GM12878 (cell line): ENCODE data around the gene GABRR1. TPM values are rescaled to one million over a fixed set of nuclear protein-coding genes. Genes with fewer than 3 reads are reported as not detected.

Experiments used
- ATAC-seq: fragments of 200-7000 bp; cut with Tn5 transposase; 3 replicates; pipeline ENCODE4 v1.9.1; 2020; ENCODE audit warnings: mild to moderate bottlenecking, moderate library complexity
- BruUV-seq: library from RNA; stranded (reverse); fragments of 400-500 nt; replicated peaks from 2 replicates; lab custom pipeline; 2021; lab: Mats Ljungman, UMichigan
- CTCF ChIA-PET: fragments of 300-600 bp; sonication (Branson Sonifier 250); formaldehyde crosslinking; extraction: SDS; loops from one replicate; lab custom pipeline; 2021; ENCODE audit warnings: inconsistent platforms; lab: Yijun Ruan, JAX
- POLR2A ChIA-PET: fragments of 350-600 bp; formaldehyde crosslinking; extraction: SDS; loops from one replicate; lab custom pipeline; 2021; ENCODE audit warnings: inconsistent platforms; lab: Charles Lee
- RAD21 ChIA-PET: fragments of 300-600 bp; sonication (Branson Sonifier 250); formaldehyde crosslinking; loops from one replicate; lab custom pipeline; 2023; ENCODE audit warnings: antibody characterized with exemption; ENCODE audit not compliant: unreplicated experiment; lab: Charles Lee
- SMC1A ChIA-PET: fragments of 300-600 bp; sonication (Branson Sonifier 250); formaldehyde crosslinking; loops from one replicate; lab custom pipeline; 2023; ENCODE audit not compliant: unreplicated experiment, uncharacterized antibody; lab: Charles Lee
- DNase-seq: peaks from one replicate; pipeline ENCODE4 v3.0.0-alpha.2; 2011; ENCODE audit warnings: low read depth, low spot score
- FAIRE-seq: peaks from 3 replicates; lab custom pipeline; 2011; peaks lifted over from hg19 to GRCh38; lab: Jason Lieb, UNC
- H2AFZ ChIP-seq: 2 replicates; pipeline ENCODE4 v1.6.0; 2011; ENCODE audit warnings: low read depth, low read length, control low read depth; ENCODE audit not compliant: control insufficient read depth
- H3K27ac ChIP-seq: 2 replicates; pipeline ENCODE4 v1.5.1; 2011; ENCODE audit warnings: control low read depth; ENCODE audit not compliant: control insufficient read depth, insufficient read depth
- H3K27me3 ChIP-seq, 2 experiments: replicated peaks in 1 of 2; 2 replicates each; pipeline versions ENCODE4 v1.6.0 to v1.6.1; 2011; ENCODE audit warnings: low read length in 1 of 2; ENCODE audit not compliant: control insufficient read depth in 2 of 2, insufficient read depth in 2 of 2
- H3K36me3 ChIP-seq, 2 experiments: 2 replicates each; pipeline ENCODE4 v1.5.1; 2011; ENCODE audit warnings: low read length in 1 of 2; ENCODE audit not compliant: control insufficient read depth in 2 of 2, insufficient read depth in 2 of 2
- H3K4me1 ChIP-seq: 2 replicates; pipeline ENCODE4 v1.6.1; 2011; ENCODE audit warnings: mild to moderate bottlenecking, low read length, moderate library complexity, mixed read lengths; ENCODE audit not compliant: control insufficient read depth, insufficient read depth
- H3K4me2 ChIP-seq: 2 replicates; pipeline ENCODE4 v1.6.0; 2011; ENCODE audit warnings: control low read depth; ENCODE audit not compliant: control insufficient read depth, insufficient read depth
- H3K4me3 ChIP-seq: fragments of 200-600 bp; sonication (generic); 2 replicates; pipeline ENCODE4 v1.5.1; 2016
- H3K79me2 ChIP-seq: 2 replicates; pipeline ENCODE4 v1.6.0; 2011; ENCODE audit warnings: low read length; ENCODE audit not compliant: control insufficient read depth, insufficient read depth
- H3K9ac ChIP-seq: 2 replicates; pipeline ENCODE4 v1.8.0; 2011; ENCODE audit warnings: low read length, control low read depth, mixed read lengths; ENCODE audit not compliant: control insufficient read depth, insufficient read depth
- H3K9me3 ChIP-seq: replicated peaks from 3 replicates; pipeline ENCODE4 v1.5.1; 2011; ENCODE audit warnings: mild to moderate bottlenecking, low read length; ENCODE audit not compliant: control insufficient read depth, insufficient read depth
- H4K20me1 ChIP-seq: 2 replicates; pipeline ENCODE4 v1.6.0; 2011; ENCODE audit not compliant: control insufficient read depth, insufficient read depth
- BMI1 ChIP-seq: fragments of 450-650 bp; IDR thresholded peaks from 2 replicates; pipeline ENCODE4 v1.6.1; 2016; ENCODE audit warnings: mild to moderate bottlenecking, moderate library complexity, borderline replicate concordance
- HDAC2 ChIP-seq: fragments of 200-600 bp; sonication (generic); IDR thresholded peaks from 2 replicates; pipeline ENCODE4 v1.6.1; 2017
- MAX ChIP-seq: IDR thresholded peaks from 2 replicates; pipeline ENCODE4 v1.6.1; 2012; ENCODE audit warnings: low read depth, low read length, improper control_type of control experiment
- SREBF1 ChIP-seq: IDR thresholded peaks from 2 replicates; pipeline ENCODE4 v1.6.1; 2012; ENCODE audit warnings: mild to moderate bottlenecking, low read length
- WGBS: methylation state at CpG from one replicate; pipeline ENCODE4 v1.1.6; 2016; ENCODE audit warnings: low lambda C conversion rate; ENCODE audit not compliant: insufficient replicate concordance, insufficient coverage; ENCODE audit errors: missing lambda C conversion rate; 5-methylcytosine and 5-hydroxymethylcytosine counted together
- in situ Hi-C: fragments of 300-500 bp; cut with MboI; formaldehyde crosslinking; loops from 9 replicates; pipeline ENCODE4 v1.14.3; 2018; ENCODE audit warnings: mixed read lengths
- intact Hi-C: fragments of 100-400 bp; cut with micrococcal nuclease; formaldehyde crosslinking; loops from one replicate; pipeline ENCODE4 v1.14.2; 2022; ENCODE audit not compliant: unreplicated experiment
- polyA plus RNA-seq, 11 experiments: library from polyadenylated mRNA; depleted of rRNA in 4 of 11; unstranded in 6 of 11; stranded (reverse) in 5 of 11; fragments of >200 nt; fragmentation: Nextera tagmentation in 4 of 11; fragmentation: Illumina TruSeq in 1 of 11; extraction: Ambion mirVana in 4 of 11; extraction: Trizol in 1 of 11; gene quantifications; 1 replicate in 1 of 11; 2 replicates in 10 of 11; pipeline versions ENCODE4 v1.2.1 to v1.2.3, GENCODE V29; 2011 to 2016; ENCODE audit warnings: inconsistent platforms in 2 of 11, missing spikeins in 2 of 11, low read depth in 1 of 11
- total RNA-seq, 4 experiments: library from RNA; depleted of rRNA in 3 of 4; stranded (reverse); fragments of >200 nt in 3 of 4; fragmentation: Illumina TruSeq in 1 of 4; extraction: Trizol in 1 of 4; gene quantifications; 2 replicates each; pipeline versions ENCODE4 v1.2.1 to v1.2.3, GENCODE V29; 2013 to 2021
- TF ChIP-seq, protein P1 (sequence below): fragments of 450-650 bp; IDR thresholded peaks from 2 replicates; pipeline ENCODE4 v1.6.1; 2016; ENCODE audit warnings: mild to moderate bottlenecking, moderate library complexity, borderline replicate concordance
- TF ChIP-seq, protein P2 (sequence below): fragments of 450-650 bp; IDR thresholded peaks from 2 replicates; pipeline ENCODE4 v1.6.1; 2016; ENCODE audit warnings: mild to moderate bottlenecking

Gene GABRR1
- total and polyA plus RNA-seq, 10 of the 15 experiments (the other 5 are each of a cell fraction or from before 2014, with no cell fraction given): not detected

GRCh38 chr6:89180112-89180511 is 37.0 kb downstream of the GABRR1 start:
- H3K36me3 ChIP-seq: no peaks in the 10 kb centered on the region
- intact Hi-C loops (no loop called here), in situ Hi-C loops (no loop called here)
- H3K4me1 ChIP-seq: no peaks in the 10 kb centered on the region
- H2AFZ ChIP-seq: no peak overlapping the region
- H4K20me1 ChIP-seq: no peaks in the 10 kb centered on the region
- no peaks in the 10 kb centered on the region for H3K9me3 ChIP-seq
- no peak for DNase-seq
- H3K9ac ChIP-seq: no peak overlapping the region
- no peaks in the 10 kb centered on the region for H3K79me2 ChIP-seq
- BruUV-seq: no TSS peak
- CTCF ChIA-PET: no interaction called here
- ATAC-seq: no peak
- H3K4me2 ChIP-seq: no peak overlapping the region
- H3K27me3 ChIP-seq: peaks cover 0 to under 1% of the 10 kb centered on the region in 2 experiments; a peak in 2 of 4 replicates
- POLR2A ChIA-PET: no interaction called here
- H3K27ac ChIP-seq: no peak overlapping the region
- H3K4me3 ChIP-seq: no peak overlapping the region
- SMC1A ChIA-PET: interaction anchor here (1.3 to 1.4 kb wide), 2 partner anchors 15 to 196 kb away, joined by 3 read pairs; no protein-coding TSS in a partner anchor
- no peak for TF ChIP-seq MAX
- TF ChIP-seq, protein P1, sequence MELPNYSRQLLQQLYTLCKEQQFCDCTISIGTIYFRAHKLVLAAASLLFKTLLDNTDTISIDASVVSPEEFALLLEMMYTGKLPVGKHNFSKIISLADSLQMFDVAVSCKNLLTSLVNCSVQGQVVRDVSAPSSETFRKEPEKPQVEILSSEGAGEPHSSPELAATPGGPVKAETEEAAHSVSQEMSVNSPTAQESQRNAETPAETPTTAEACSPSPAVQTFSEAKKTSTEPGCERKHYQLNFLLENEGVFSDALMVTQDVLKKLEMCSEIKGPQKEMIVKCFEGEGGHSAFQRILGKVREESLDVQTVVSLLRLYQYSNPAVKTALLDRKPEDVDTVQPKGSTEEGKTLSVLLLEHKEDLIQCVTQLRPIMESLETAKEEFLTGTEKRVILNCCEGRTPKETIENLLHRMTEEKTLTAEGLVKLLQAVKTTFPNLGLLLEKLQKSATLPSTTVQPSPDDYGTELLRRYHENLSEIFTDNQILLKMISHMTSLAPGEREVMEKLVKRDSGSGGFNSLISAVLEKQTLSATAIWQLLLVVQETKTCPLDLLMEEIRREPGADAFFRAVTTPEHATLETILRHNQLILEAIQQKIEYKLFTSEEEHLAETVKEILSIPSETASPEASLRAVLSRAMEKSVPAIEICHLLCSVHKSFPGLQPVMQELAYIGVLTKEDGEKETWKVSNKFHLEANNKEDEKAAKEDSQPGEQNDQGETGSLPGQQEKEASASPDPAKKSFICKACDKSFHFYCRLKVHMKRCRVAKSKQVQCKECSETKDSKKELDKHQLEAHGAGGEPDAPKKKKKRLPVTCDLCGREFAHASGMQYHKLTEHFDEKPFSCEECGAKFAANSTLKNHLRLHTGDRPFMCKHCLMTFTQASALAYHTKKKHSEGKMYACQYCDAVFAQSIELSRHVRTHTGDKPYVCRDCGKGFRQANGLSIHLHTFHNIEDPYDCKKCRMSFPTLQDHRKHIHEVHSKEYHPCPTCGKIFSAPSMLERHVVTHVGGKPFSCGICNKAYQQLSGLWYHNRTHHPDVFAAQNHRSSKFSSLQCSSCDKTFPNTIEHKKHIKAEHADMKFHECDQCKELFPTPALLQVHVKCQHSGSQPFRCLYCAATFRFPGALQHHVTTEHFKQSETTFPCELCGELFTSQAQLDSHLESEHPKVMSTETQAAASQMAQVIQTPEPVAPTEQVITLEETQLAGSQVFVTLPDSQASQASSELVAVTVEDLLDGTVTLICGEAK: no peak
- TF ChIP-seq, protein P2, sequence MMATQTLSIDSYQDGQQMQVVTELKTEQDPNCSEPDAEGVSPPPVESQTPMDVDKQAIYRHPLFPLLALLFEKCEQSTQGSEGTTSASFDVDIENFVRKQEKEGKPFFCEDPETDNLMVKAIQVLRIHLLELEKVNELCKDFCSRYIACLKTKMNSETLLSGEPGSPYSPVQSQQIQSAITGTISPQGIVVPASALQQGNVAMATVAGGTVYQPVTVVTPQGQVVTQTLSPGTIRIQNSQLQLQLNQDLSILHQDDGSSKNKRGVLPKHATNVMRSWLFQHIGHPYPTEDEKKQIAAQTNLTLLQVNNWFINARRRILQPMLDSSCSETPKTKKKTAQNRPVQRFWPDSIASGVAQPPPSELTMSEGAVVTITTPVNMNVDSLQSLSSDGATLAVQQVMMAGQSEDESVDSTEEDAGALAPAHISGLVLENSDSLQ: no peak
- no peak for TF ChIP-seq HDAC2
- TF ChIP-seq SREBF1: no peak
- no peak for TF ChIP-seq BMI1
- 70% methylated on average over 13 of the region's 13 CpGs for whole genome bisulfite sequencing
- RAD21 ChIA-PET: no interaction called here
- no peak for FAIRE-seq
